GM12878 (cell line): ENCODE results near the gene COMMD3. TPM values are rescaled to one million over a fixed set of nuclear protein-coding genes. Genes with fewer than 3 reads are reported as not detected.

ENCODE experiments used
- ATAC-seq: fragments of 200-7000 bp; cut with Tn5 transposase; 3 replicates; pipeline ENCODE4 v1.9.1; 2020; ENCODE audit warnings: mild to moderate bottlenecking, moderate library complexity
- BruUV-seq: library from RNA; stranded (reverse); fragments of 400-500 nt; replicated peaks from 2 replicates; lab custom pipeline; 2021; lab: Mats Ljungman, UMichigan
- CTCF ChIA-PET: fragments of 300-600 bp; sonication (Branson Sonifier 250); formaldehyde crosslinking; extraction: SDS; loops from one replicate; lab custom pipeline; 2021; ENCODE audit warnings: inconsistent platforms; lab: Yijun Ruan, JAX
- POLR2A ChIA-PET: fragments of 350-600 bp; formaldehyde crosslinking; extraction: SDS; loops from one replicate; lab custom pipeline; 2021; ENCODE audit warnings: inconsistent platforms; lab: Charles Lee
- RAD21 ChIA-PET: fragments of 300-600 bp; sonication (Branson Sonifier 250); formaldehyde crosslinking; loops from one replicate; lab custom pipeline; 2023; ENCODE audit warnings: antibody characterized with exemption; ENCODE audit not compliant: unreplicated experiment; lab: Charles Lee
- SMC1A ChIA-PET: fragments of 300-600 bp; sonication (Branson Sonifier 250); formaldehyde crosslinking; loops from one replicate; lab custom pipeline; 2023; ENCODE audit not compliant: unreplicated experiment, uncharacterized antibody; lab: Charles Lee
- DNase-seq: peaks from one replicate; pipeline ENCODE4 v3.0.0-alpha.2; 2011; ENCODE audit warnings: low read depth, low spot score
- FAIRE-seq: peaks from 3 replicates; lab custom pipeline; 2011; peaks lifted over from hg19 to GRCh38; lab: Jason Lieb, UNC
- H2AFZ ChIP-seq: 2 replicates; pipeline ENCODE4 v1.6.0; 2011; ENCODE audit warnings: low read depth, low read length, control low read depth; ENCODE audit not compliant: control insufficient read depth
- H3K27ac ChIP-seq: 2 replicates; pipeline ENCODE4 v1.5.1; 2011; ENCODE audit warnings: control low read depth; ENCODE audit not compliant: control insufficient read depth, insufficient read depth
- H3K27me3 ChIP-seq, 2 experiments: replicated peaks in 1 of 2; 2 replicates each; pipeline versions ENCODE4 v1.6.0 to v1.6.1; 2011; ENCODE audit warnings: low read length in 1 of 2; ENCODE audit not compliant: control insufficient read depth in 2 of 2, insufficient read depth in 2 of 2
- H3K36me3 ChIP-seq, 2 experiments: 2 replicates each; pipeline ENCODE4 v1.5.1; 2011; ENCODE audit warnings: low read length in 1 of 2; ENCODE audit not compliant: control insufficient read depth in 2 of 2, insufficient read depth in 2 of 2
- H3K4me1 ChIP-seq: 2 replicates; pipeline ENCODE4 v1.6.1; 2011; ENCODE audit warnings: mild to moderate bottlenecking, low read length, moderate library complexity, mixed read lengths; ENCODE audit not compliant: control insufficient read depth, insufficient read depth
- H3K4me2 ChIP-seq: 2 replicates; pipeline ENCODE4 v1.6.0; 2011; ENCODE audit warnings: control low read depth; ENCODE audit not compliant: control insufficient read depth, insufficient read depth
- H3K4me3 ChIP-seq: fragments of 200-600 bp; sonication (generic); 2 replicates; pipeline ENCODE4 v1.5.1; 2016
- H3K79me2 ChIP-seq: 2 replicates; pipeline ENCODE4 v1.6.0; 2011; ENCODE audit warnings: low read length; ENCODE audit not compliant: control insufficient read depth, insufficient read depth
- H3K9ac ChIP-seq: 2 replicates; pipeline ENCODE4 v1.8.0; 2011; ENCODE audit warnings: low read length, control low read depth, mixed read lengths; ENCODE audit not compliant: control insufficient read depth, insufficient read depth
- H3K9me3 ChIP-seq: replicated peaks from 3 replicates; pipeline ENCODE4 v1.5.1; 2011; ENCODE audit warnings: mild to moderate bottlenecking, low read length; ENCODE audit not compliant: control insufficient read depth, insufficient read depth
- H4K20me1 ChIP-seq: 2 replicates; pipeline ENCODE4 v1.6.0; 2011; ENCODE audit not compliant: control insufficient read depth, insufficient read depth
- CHD1 ChIP-seq: IDR thresholded peaks from 2 replicates; pipeline ENCODE4 v1.6.1; 2012; ENCODE audit warnings: low read depth, low read length, improper control_type of control experiment
- CREB1 ChIP-seq: IDR thresholded peaks from 2 replicates; pipeline ENCODE4 v1.6.1; 2012; ENCODE audit warnings: low read depth, mild to moderate bottlenecking, inconsistent platforms
- CREM ChIP-seq: IDR thresholded peaks from 2 replicates; pipeline ENCODE4 v1.6.1; 2014; ENCODE audit warnings: antibody characterized with exemption, low read depth
- IKZF1 ChIP-seq: fragments of 450-650 bp; conservative IDR thresholded peaks from 2 replicates; pipeline ENCODE4 v1.6.1; 2017; ENCODE audit warnings: antibody characterized with exemption, mild to moderate bottlenecking
- MEF2B ChIP-seq: fragments of 450-650 bp; IDR thresholded peaks from 2 replicates; pipeline ENCODE4 v1.6.1; 2018; ENCODE audit warnings: mild to moderate bottlenecking, moderate library complexity; ENCODE audit not compliant: partially characterized antibody, poor library complexity, severe bottlenecking
- MXI1 ChIP-seq: fragments of 150-350 bp; IDR thresholded peaks from 2 replicates; pipeline ENCODE4 v1.6.1; 2011; ENCODE audit warnings: low read depth, mild to moderate bottlenecking, inconsistent platforms, low read length, improper control_type of control experiment
- POLR2AphosphoS5 ChIP-seq: IDR thresholded peaks from 2 replicates; pipeline ENCODE4 v1.6.1; 2011; ENCODE audit warnings: mild to moderate bottlenecking, low read length, inconsistent platforms
- POU2F2 ChIP-seq: IDR thresholded peaks from 3 replicates; pipeline ENCODE4 v1.6.1; 2011; ENCODE audit warnings: low read depth, mild to moderate bottlenecking, low read length, borderline replicate concordance
- PRDM15 ChIP-seq: fragments of 450-650 bp; formaldehyde crosslinking; IDR thresholded peaks from 2 replicates; pipeline ENCODE4 v1.4.0; 2020; ENCODE audit warnings: mild to moderate bottlenecking, moderate library complexity
- RUNX3 ChIP-seq: IDR thresholded peaks from 2 replicates; pipeline ENCODE4 v1.6.1; 2012; ENCODE audit warnings: low read length, inconsistent platforms
- SPI1 ChIP-seq: IDR thresholded peaks from 2 replicates; pipeline ENCODE4 v1.6.1; 2011; ENCODE audit warnings: low read depth, mild to moderate bottlenecking, low read length, moderate library complexity, borderline replicate concordance; ENCODE audit not compliant: insufficient read depth
- TAF1 ChIP-seq: IDR thresholded peaks from 2 replicates; pipeline ENCODE4 v1.6.1; 2011; ENCODE audit warnings: mild to moderate bottlenecking, low read depth, low read length, borderline replicate concordance
- ZSCAN29 ChIP-seq: fragments of 450-650 bp; IDR thresholded peaks from 2 replicates; pipeline ENCODE4 v1.6.1; 2017; ENCODE audit warnings: mild to moderate bottlenecking, moderate library complexity
- WGBS: methylation state at CpG from one replicate; pipeline ENCODE4 v1.1.6; 2016; ENCODE audit warnings: low lambda C conversion rate; ENCODE audit not compliant: insufficient replicate concordance, insufficient coverage; ENCODE audit errors: missing lambda C conversion rate; 5-methylcytosine and 5-hydroxymethylcytosine counted together
- in situ Hi-C: fragments of 300-500 bp; cut with MboI; formaldehyde crosslinking; loops from 9 replicates; pipeline ENCODE4 v1.14.3; 2018; ENCODE audit warnings: mixed read lengths
- intact Hi-C: fragments of 100-400 bp; cut with micrococcal nuclease; formaldehyde crosslinking; loops from one replicate; pipeline ENCODE4 v1.14.2; 2022; ENCODE audit not compliant: unreplicated experiment
- polyA plus RNA-seq, 11 experiments: library from polyadenylated mRNA; depleted of rRNA in 4 of 11; unstranded in 6 of 11; stranded (reverse) in 5 of 11; fragments of >200 nt; fragmentation: Nextera tagmentation in 4 of 11; fragmentation: Illumina TruSeq in 1 of 11; extraction: Ambion mirVana in 4 of 11; extraction: Trizol in 1 of 11; gene quantifications; 1 replicate in 1 of 11; 2 replicates in 10 of 11; pipeline versions ENCODE4 v1.2.1 to v1.2.3, GENCODE V29; 2011 to 2016; ENCODE audit warnings: inconsistent platforms in 2 of 11, missing spikeins in 2 of 11, low read depth in 1 of 11
- total RNA-seq, 4 experiments: library from RNA; depleted of rRNA in 3 of 4; stranded (reverse); fragments of >200 nt in 3 of 4; fragmentation: Illumina TruSeq in 1 of 4; extraction: Trizol in 1 of 4; gene quantifications; 2 replicates each; pipeline versions ENCODE4 v1.2.1 to v1.2.3, GENCODE V29; 2013 to 2021
- TF ChIP-seq, protein P1 (sequence below): fragments of 450-650 bp; IDR thresholded peaks from 2 replicates; pipeline ENCODE4 v1.6.1; 2016; ENCODE audit warnings: mild to moderate bottlenecking

Gene COMMD3
- total and polyA plus RNA-seq, 10 of the 15 experiments (the other 5 are each of a cell fraction or from before 2014, with no cell fraction given) = 64.5 to 248 (median 84.4) TPM

- peak overlapping the region; percentile 90 for H2AFZ ChIP-seq
- H3K27me3 ChIP-seq = peaks cover 8 to 31% of the 10 kb centered on the region in 2 experiments
- peak overlapping the region; percentile 45 for H3K9ac ChIP-seq
- SMC1A ChIA-PET = no interaction called here
- WGBS = 7% methylated on average over 59 of the region's 71 CpGs
- intact Hi-C loops = no loop called here
- peaks cover 29% of the 10 kb centered on the region for H3K4me1 ChIP-seq
- RAD21 ChIA-PET = interaction anchor here (0.6 kb wide), 1 partner anchor 654 kb away, joined by 5 read pairs; no protein-coding TSS in a partner anchor
- H3K27ac ChIP-seq = no peak overlapping the region
- in situ Hi-C loops = no loop called here
- POLR2A ChIA-PET = interaction anchor here (0.6 kb wide), 2 partner anchors 375 to 873 kb away, joined by 3 to 4 read pairs; no protein-coding TSS in a partner anchor
- no peaks in the 10 kb centered on the region for H3K36me3 ChIP-seq
- H4K20me1 ChIP-seq = no peaks in the 10 kb centered on the region
- no peak for DNase-seq
- CTCF ChIA-PET = no interaction called here
- peak overlapping the region; percentile 94 for H3K4me2 ChIP-seq
- H3K4me3 ChIP-seq = peak overlapping the region; percentile 61; the same call in 1 of the 2 replicates
- no peaks in the 10 kb centered on the region for H3K79me2 ChIP-seq
- no peaks in the 10 kb centered on the region; the same call in 2 of the 3 replicates for H3K9me3 ChIP-seq
- BruUV-seq = no TSS peak
- ATAC-seq = peak; percentile 81
- FAIRE-seq = no peak
- no peak for TF ChIP-seq ZSCAN29
- TF ChIP-seq POU2F2 = peak; percentile 94; the same call in 2 of the 3 replicates
- peak; percentile 16 for TF ChIP-seq MEF2B
- peak; percentile 68; the same call in 1 of the 2 replicates for TF ChIP-seq POLR2AphosphoS5
- TF ChIP-seq IKZF1 = peak; percentile 52; the same call in 1 of the 2 replicates
- TF ChIP-seq CREB1 = peak; percentile 96
- TF ChIP-seq CHD1 = peak; percentile 49; the same call in 1 of the 2 replicates
- no peak for TF ChIP-seq SPI1
- 0 out of 2 replicates have a peak, but pooled peaks have one; percentile 12 for TF ChIP-seq MXI1
- TF ChIP-seq TAF1 = peak; percentile 30; the same call in 1 of the 2 replicates
- TF ChIP-seq PRDM15 (CRISPR knock-in tag) = no peak
- TF ChIP-seq RUNX3 = peak; percentile 71
- TF ChIP-seq, protein P1, sequence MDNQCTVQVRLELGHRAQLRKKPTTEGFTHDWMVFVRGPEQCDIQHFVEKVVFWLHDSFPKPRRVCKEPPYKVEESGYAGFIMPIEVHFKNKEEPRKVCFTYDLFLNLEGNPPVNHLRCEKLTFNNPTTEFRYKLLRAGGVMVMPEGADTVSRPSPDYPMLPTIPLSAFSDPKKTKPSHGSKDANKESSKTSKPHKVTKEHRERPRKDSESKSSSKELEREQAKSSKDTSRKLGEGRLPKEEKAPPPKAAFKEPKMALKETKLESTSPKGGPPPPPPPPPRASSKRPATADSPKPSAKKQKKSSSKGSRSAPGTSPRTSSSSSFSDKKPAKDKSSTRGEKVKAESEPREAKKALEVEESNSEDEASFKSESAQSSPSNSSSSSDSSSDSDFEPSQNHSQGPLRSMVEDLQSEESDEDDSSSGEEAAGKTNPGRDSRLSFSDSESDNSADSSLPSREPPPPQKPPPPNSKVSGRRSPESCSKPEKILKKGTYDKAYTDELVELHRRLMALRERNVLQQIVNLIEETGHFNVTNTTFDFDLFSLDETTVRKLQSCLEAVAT = 0 out of 2 replicates have a peak, but pooled peaks have one; percentile 42
- TF ChIP-seq CREM = peak; percentile 82; the same call in 1 of the 2 replicates
Observed at GRCh38 chr10:22335173-22335933, 19.2 kb downstream of the COMMD3 start.
